Posterior vena cava (tissue), 2 donors: ENCODE data around the gene ALPK3. TPM values are rescaled to one million over a fixed set of nuclear protein-coding genes. Genes with fewer than 3 reads are reported as not detected.

Experiments used
- DNase-seq: peaks from one replicate; pipeline ENCODE4 v3.0.0-alpha.2; 2020; ENCODE audit warnings: low spot score
- intact Hi-C, 2 donors: fragments of 100-400 bp; cut with DNase I; formaldehyde crosslinking; loops; one replicate each; pipeline versions ENCODE4 v1.14.1 to v1.14.2; 2022 to 2023
- total RNA-seq, 2 donors: library from RNA; stranded (reverse); fragmentation: NEBNext Ultra II Directional; extraction: Animal tissue kit (Norgen Biotek cat#: 25700); gene quantifications; one replicate each; pipeline ENCODE4 v1.2.1, GENCODE V29; 2021
- donor health status: DM: yes; HTN: yes; CAD: no.
- donor health status: DM: yes; HTN: yes; CAD: no.

The ALPK3 gene
- total RNA-seq, 2 donors from 2014 or later: 18.6 to 27.3 TPM

- intact Hi-C loops: no loop called here
- DNase-seq: no peak
Measured at GRCh38 chr15:84904419-84904818, 87.3 kb downstream of the ALPK3 start.

- DNase-seq: no peak
- intact Hi-C loops: no loop called here
Measured at GRCh38 chr15:84905016-84905916, 88.1 kb downstream of the ALPK3 start.

DNA sequence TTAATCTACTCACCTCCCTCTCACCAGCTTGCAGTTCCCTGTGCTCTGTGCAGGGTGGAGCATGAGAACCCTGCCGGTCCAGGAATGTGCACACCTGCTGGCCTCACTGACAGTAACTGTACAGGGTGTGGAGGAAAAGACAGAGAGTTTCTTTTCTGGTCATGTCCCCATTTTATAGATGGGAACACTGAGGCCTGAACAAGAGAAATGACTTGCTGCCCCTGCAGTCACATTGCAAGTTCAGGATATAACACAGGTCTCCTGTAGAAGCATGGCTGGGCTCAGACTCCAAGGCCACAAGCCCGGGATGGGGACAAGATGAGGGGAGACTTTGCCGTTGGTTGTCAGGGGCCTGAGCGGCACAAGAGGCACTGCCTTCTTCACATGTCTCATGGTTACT is 90.6 kb downstream of the ALPK3 start:
- intact Hi-C loops: no loop called here
- DNase-seq: no peak

DNA sequence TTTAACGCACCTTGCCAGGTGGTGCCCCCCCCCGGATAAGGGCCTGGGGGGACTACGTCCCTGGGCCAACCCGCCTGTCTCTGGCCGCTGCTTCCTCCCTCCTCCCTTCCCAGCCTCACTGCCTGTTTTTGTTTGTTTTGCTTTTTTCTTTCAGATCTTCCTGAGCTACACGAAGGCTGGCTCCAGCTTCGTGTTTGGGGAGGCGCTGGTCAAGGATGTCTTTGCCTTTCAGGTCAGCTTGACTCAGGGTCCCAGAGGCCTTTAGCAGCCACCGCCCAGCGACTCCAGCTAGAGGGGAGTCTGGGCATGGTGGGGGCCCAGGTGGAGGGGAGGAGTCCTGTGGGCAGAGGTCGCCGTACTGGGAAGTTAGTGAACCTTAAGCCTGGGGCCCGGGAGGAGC is 91.4 kb downstream of the ALPK3 start:
- intact Hi-C loops: no loop called here
- DNase-seq: no peak

GRCh38 chr15:84909029-84909428 is 91.9 kb downstream of the ALPK3 start:
- DNase-seq: no peak
- intact Hi-C loops: no loop called here

- no peak for DNase-seq
- intact Hi-C loops: loop anchor here in 1 of 2 donors (10.0 kb wide), 1 partner anchor 255 kb away; the partner anchor contains the start of genes NMB and WDR73
Measured at GRCh38 chr15:84909782-84910181, 92.6 kb downstream of the ALPK3 start.

GRCh38 chr15:84910928-84911623 is 93.9 kb downstream of the ALPK3 start:
- intact Hi-C loops: loop anchor here in 1 of 2 donors (10.0 kb wide), 1 partner anchor 256 kb away; the partner anchor contains the start of genes NMB and WDR73
- DNase-seq: no peak

DNA sequence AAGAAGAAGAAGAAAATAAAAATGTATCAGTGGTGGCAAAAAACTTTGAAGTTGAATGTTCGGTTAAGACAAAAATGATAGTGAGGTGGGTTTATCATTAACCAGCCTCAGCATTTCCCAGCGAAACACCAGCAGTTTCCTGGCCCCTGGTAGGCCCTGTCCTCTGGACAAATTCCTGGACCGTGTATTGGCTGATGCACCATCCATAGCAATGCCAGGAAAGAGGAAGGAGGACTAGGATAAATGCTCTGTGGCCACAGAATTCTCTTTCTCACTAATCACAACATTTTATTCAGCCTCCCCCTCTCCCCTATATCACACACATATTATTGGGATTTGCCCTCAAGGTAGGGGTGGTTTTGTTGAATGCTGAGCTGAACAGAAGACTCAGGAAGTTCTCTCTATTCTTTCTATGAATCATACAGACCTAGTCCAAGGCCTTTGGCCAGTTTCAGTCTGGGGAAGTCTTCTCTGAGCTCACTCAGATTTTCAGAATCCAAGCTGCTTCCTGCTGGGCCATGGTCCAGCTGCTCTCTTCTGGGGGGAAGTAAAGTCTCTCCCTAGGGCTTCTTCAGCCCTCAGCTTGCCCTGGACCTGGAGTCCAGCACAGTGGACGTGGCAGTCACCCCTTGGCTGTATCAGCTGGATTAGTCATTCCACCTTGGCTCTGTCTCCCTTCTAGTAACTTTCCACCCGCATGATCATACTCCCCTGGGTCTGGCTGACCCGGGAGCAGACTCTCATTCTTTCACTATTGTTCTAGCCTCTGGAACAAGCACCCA is 94.9 kb downstream of the ALPK3 start:
- DNase-seq: peak; percentile 97
- intact Hi-C loops: loop anchor here in 1 of 2 donors (10.0 kb wide), 1 partner anchor 257 kb away; the partner anchor contains the start of genes NMB and WDR73

- intact Hi-C loops: loop anchor here in 1 of 2 donors (10.0 kb wide), 1 partner anchor 259 kb away; the partner anchor contains the start of genes NMB and WDR73
- no peak for DNase-seq
Measured at GRCh38 chr15:84913360-84913723, 96.2 kb downstream of the ALPK3 start.

- intact Hi-C loops: loop anchor here in 1 of 2 donors (10.0 kb wide), 1 partner anchor 260 kb away; the partner anchor contains the start of genes NMB and WDR73
- DNase-seq: no peak
Measured at GRCh38 chr15:84914351-84914750, 97.2 kb downstream of the ALPK3 start.

- intact Hi-C loops: loop anchor here in 1 of 2 donors (10.0 kb wide), 1 partner anchor 260 kb away; the partner anchor contains the start of genes NMB and WDR73
- peak; percentile 90 for DNase-seq
Measured at GRCh38 chr15:84914909-84915605, 97.9 kb downstream of the ALPK3 start.

DNA sequence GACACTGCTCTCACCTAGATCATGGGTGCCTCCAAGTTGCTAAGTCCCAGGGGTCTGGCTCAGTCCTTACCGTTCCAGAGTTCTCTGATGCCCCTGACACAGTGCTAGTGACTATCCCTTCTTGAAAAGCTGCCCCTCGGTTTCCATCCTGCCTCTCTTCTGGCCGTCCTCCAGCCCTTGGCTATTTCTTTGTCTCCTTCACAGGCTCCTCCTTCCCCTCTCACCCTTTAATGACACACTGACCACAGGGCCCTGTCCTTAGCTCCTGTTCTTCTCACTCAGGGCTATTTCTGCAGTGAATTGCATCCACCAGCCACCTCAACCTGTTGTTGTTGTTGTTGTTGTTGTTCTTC is 98.4 kb downstream of the ALPK3 start:
- intact Hi-C loops: loop anchor here in 1 of 2 donors (10.0 kb wide), 1 partner anchor 261 kb away; the partner anchor contains the start of genes NMB and WDR73
- DNase-seq: no peak

- intact Hi-C loops: loop anchor here in 1 of 2 donors (10.0 kb wide), 1 partner anchor 263 kb away; the partner anchor contains the start of genes NMB and WDR73
- no peak for DNase-seq
Measured at GRCh38 chr15:84917452-84917851, 100.3 kb downstream of the ALPK3 start.

GRCh38 chr15:84919106-84919667 is 102.0 kb downstream of the ALPK3 start:
- no peak for DNase-seq
- intact Hi-C loops: loop anchor here in 1 of 2 donors (10.0 kb wide), 1 partner anchor 264 kb away; the partner anchor contains the start of genes NMB and WDR73

DNA sequence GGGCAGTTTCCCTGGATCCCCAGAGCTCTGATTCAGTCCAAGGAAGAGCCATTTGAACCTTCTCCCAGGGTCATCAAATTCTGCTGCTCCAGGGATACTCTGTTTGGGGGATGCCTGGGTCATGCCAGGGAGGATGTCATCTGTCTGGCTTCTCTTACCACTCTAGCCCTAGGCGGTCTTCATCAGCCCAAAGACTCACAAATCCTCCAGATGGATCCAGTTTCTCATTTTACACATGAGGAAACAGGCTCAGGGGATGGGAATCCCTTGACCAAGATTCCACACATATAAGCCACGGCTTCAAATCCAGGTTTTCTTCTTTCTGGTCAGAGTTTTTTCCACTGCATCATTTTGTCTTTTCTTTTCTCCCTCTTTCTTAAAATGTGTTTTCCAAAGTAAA is 104.0 kb downstream of the ALPK3 start:
- intact Hi-C loops: loop anchor here (1.0 to 10.0 kb wide), 5 partner anchors 24 to 316 kb away; partner anchors contain the start of genes NMB (in 1 of the 2), SLC28A1 (in 1 of the 2), WDR73 (in 1 of the 2) and ZNF592 (in 1 of the 2)

GRCh38 chr15:84922530-84922929 is 105.4 kb downstream of the ALPK3 start:
- DNase-seq: no peak
- intact Hi-C loops: loop anchor here in 1 of 2 donors (5.0 to 10.0 kb wide), 4 partner anchors 40 to 318 kb away; partner anchors contain the start of genes NMB, SLC28A1, WDR73 and ZNF592

More for the DNA sequence above, 104.0 kb downstream of the ALPK3 start:
- no peak for DNase-seq
